ENCODE results near the gene ANKRD23. TPM values are rescaled to one million over a fixed set of nuclear protein-coding genes. Genes with fewer than 3 reads are reported as not detected.
"Not testable (repeated sequence)": the region's sequence is repeated elsewhere in the genome, so short reads cannot be mapped to it uniquely, and the experiment has no call there.

The ANKRD23 gene
- total and polyA plus RNA-seq, 2 experiments from 2014 or later: 1.8 to 4.4 TPM

- Histone ChIP-seq H3K4me2 (no peak overlapping the region), H4K20me1 (ENCODE audit: insufficient read depth, poor library complexity, severe bottlenecking) (no peaks in the 10 kb centered on the region), H3K27me3 (no peaks in the 10 kb centered on the region), H3K27ac (no peak overlapping the region), H3K79me2 (no peaks in the 10 kb centered on the region), H3K4me3 (no peak overlapping the region), H3K36me3 (replicated peaks; ENCODE audit: insufficient read depth, low read depth) (no peaks in the 10 kb centered on the region), H3K9me3 (ENCODE audit: low read depth) (no peaks in the 10 kb centered on the region), H3K4me1 (ENCODE audit: insufficient read depth) (peaks cover 4% of the 10 kb centered on the region), H3K9me2 (replicated peaks; ENCODE audit: insufficient read depth) (no peaks in the 10 kb centered on the region), H2AFZ (no peak overlapping the region)
- no peak for DNase-seq (ENCODE audit: low spot score)
- WGBS (ENCODE audit: low lambda C conversion rate, missing lambda C conversion rate): 95% methylated on average over 21 of the region's 23 CpGs
- no peak for TF ChIP-seq EZH2phosphoT487 (IDR thresholded peaks at IDR 0.05; ENCODE audit: low read depth, severe bottlenecking, unreplicated experiment)
- no peak for TF ChIP-seq EZH2 (IDR thresholded peaks at IDR 0.05; ENCODE audit: borderline replicate concordance)
- no peak for TF ChIP-seq CTCF (IDR thresholded peaks at IDR 0.05; ENCODE audit: poor library complexity)
Measured at GRCh38 chr2:96798733-96799622, 44.8 kb downstream of the ANKRD23 start.

GRCh38 chr2:96797066-96797625 lies 46.7 kb downstream of the ANKRD23 start:
- H3K36me3 ChIP-seq (replicated peaks; ENCODE audit: insufficient read depth, low read depth): no peaks in the 10 kb centered on the region
- DNase-seq (ENCODE audit: low spot score): no peak
- no peak overlapping the region for H3K27ac ChIP-seq
- H3K79me2 ChIP-seq: peaks cover 6% of the 10 kb centered on the region
- no peak overlapping the region for H3K4me3 ChIP-seq
- H4K20me1 ChIP-seq (ENCODE audit: insufficient read depth, poor library complexity, severe bottlenecking): no peaks in the 10 kb centered on the region
- no peak overlapping the region for H2AFZ ChIP-seq
- H3K9me2 ChIP-seq (replicated peaks; ENCODE audit: insufficient read depth): no peaks in the 10 kb centered on the region
- H3K4me2 ChIP-seq: no peak overlapping the region
- no peaks in the 10 kb centered on the region for H3K27me3 ChIP-seq
- H3K4me1 ChIP-seq (ENCODE audit: insufficient read depth): peaks cover 4% of the 10 kb centered on the region
- TF ChIP-seq EZH2 (IDR thresholded peaks at IDR 0.05; ENCODE audit: borderline replicate concordance) (no peak), EZH2phosphoT487 (IDR thresholded peaks at IDR 0.05; ENCODE audit: low read depth, severe bottlenecking, unreplicated experiment) (no peak), CTCF (IDR thresholded peaks at IDR 0.05; ENCODE audit: poor library complexity) (no peak)
- WGBS (ENCODE audit: low lambda C conversion rate, missing lambda C conversion rate): 95% methylated on average over 22 of the region's 23 CpGs
- no peaks in the 10 kb centered on the region for H3K9me3 ChIP-seq (ENCODE audit: low read depth)

- 90% methylated on average over 6 of the region's 6 CpGs for WGBS (ENCODE audit: low lambda C conversion rate, missing lambda C conversion rate)
- not testable (repeated sequence) for H3K27ac ChIP-seq
Measured at GRCh38 chr2:96796497-96796896, 47.3 kb downstream of the ANKRD23 start.

GRCh38 chr2:96795076-96795475 lies 48.7 kb downstream of the ANKRD23 start:
- Histone ChIP-seq H2AFZ (no peak overlapping the region), H3K27me3 (no peaks in the 10 kb centered on the region), H3K27ac (no peak overlapping the region), H3K4me2 (no peak overlapping the region), H3K79me2 (peaks cover 25% of the 10 kb centered on the region), H3K4me3 (no peak overlapping the region), H3K36me3 (replicated peaks; ENCODE audit: insufficient read depth, low read depth) (no peaks in the 10 kb centered on the region), H3K9me3 (ENCODE audit: low read depth) (no peaks in the 10 kb centered on the region), H3K9me2 (replicated peaks; ENCODE audit: insufficient read depth) (no peaks in the 10 kb centered on the region), H4K20me1 (ENCODE audit: insufficient read depth, poor library complexity, severe bottlenecking) (no peaks in the 10 kb centered on the region), H3K4me1 (ENCODE audit: insufficient read depth) (no peaks in the 10 kb centered on the region)
- WGBS (ENCODE audit: low lambda C conversion rate, missing lambda C conversion rate): 97% methylated on average over 6 of the region's 6 CpGs
- no peak for DNase-seq (ENCODE audit: low spot score)
- no peak for TF ChIP-seq CTCF (IDR thresholded peaks at IDR 0.05; ENCODE audit: poor library complexity)

More at GRCh38 chr2:96796497-96796896, 47.3 kb downstream of the ANKRD23 start:
- not testable (repeated sequence) for H3K9me3 ChIP-seq (ENCODE audit: low read depth); H3K9me2 ChIP-seq (replicated peaks; ENCODE audit: insufficient read depth); H4K20me1 ChIP-seq (ENCODE audit: insufficient read depth, poor library complexity, severe bottlenecking); H3K4me1 ChIP-seq (ENCODE audit: insufficient read depth); H3K4me3 ChIP-seq; H3K36me3 ChIP-seq (replicated peaks; ENCODE audit: insufficient read depth, low read depth); DNase-seq (ENCODE audit: low spot score); H3K27me3 ChIP-seq; H2AFZ ChIP-seq; H3K4me2 ChIP-seq
- H3K79me2 ChIP-seq: peaks cover 11% of the 10 kb centered on the region

Measured in hepatocyte (in vitro differentiated cells).